Fibroblast of the conjunctiva (primary cell): ENCODE results near the gene CDCP2.

Experiments used
- DNase-seq: peaks from one replicate; pipeline ENCODE4 v3.0.0-alpha.2; 2010; ENCODE audit warnings: low read depth

Gene CDCP2

DNA sequence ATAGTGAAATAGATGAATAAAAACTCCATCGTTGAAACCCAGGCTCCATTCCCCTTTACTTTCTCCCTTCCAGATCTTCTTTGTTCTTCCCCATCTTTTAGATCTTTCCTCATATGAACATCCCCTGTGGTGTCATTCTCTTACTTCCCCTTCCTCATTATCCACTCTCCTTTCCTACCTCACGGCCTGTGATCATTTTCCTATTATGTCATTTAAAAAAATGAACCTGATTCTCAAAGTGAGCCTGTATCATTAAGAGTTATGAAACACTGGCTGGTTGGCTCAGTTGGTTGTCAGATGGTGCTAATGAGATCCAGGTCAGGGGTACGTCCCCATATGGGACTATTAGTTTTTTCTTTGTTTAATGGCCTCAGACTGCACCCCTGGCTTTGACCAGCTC, 61.1 kb downstream of the CDCP2 start:
- no peak for DNase-seq

DNA sequence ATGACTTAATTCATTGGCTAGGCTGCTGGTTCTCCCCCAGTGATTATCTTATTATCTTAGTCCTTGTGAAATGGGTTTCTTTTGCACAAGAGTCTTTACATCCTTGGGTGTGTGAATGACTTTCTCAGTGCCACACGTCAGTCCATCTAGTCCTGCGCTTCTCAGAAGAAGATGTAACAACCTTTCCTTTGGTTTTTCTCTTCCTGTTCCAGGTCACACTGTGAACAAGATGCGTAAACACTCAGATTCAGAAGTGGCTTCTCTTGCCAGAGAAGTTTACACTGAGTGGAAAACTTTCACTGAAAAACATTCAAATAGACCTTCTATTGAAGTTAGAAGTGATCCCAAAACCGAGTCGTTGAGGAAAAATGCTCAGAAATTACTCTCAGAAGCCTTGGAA, 64.4 kb downstream of the CDCP2 start:
- DNase-seq: no peak

DNA sequence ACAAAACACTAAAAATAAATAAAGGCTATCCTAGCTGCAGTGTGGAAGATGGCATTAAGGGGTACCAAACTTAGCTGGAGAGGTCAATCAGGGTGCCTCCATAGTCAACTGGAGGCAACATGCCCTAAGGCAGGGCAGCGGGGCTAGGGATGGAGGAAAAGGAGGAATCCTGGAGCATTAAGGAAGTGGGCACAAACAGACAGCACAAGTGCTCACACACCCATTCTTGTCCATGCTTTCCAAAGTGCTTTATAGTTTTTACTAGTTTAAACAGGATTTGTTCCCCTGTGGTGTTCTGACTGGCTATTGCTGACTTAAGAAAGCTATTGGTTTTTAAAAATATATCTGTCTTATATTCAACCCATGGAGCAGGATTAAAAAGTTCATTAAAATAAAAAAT, 66.0 kb downstream of the CDCP2 start:
- DNase-seq: no peak

DNA sequence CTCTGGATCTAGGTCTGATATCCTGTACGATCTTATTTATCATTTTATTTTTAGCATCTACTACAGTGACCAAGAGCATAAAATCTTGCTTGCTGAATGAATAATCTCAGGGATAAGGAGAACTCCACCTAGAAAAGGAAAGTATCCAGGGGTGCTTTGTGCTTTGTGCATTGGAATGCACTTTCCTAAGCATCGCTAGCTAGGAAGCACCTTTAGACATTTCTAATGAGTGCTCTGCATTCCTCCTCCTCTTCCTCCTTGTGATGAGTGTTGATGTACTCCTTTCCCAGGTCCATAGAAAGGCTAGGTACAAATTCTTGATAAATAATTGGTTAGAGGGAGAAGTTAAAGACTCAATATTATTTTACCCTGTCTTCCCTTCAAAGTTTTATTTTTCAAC, 68.0 kb downstream of the CDCP2 start:
- DNase-seq: no peak
